ENCODE results near the gene ITPKA.

GRCh38 chr15:41535544-41535943 lies 41.9 kb downstream of the ITPKA start:
- TF ChIP-seq CTCF (conservative IDR thresholded peaks at IDR 0.05; ENCODE audit: low read depth, low read length) (no peak), EZH2 (IDR thresholded peaks at IDR 0.05; ENCODE audit: low read length, unreplicated experiment) (no peak)

All from PC-3 (cell line).